Effector CD8-positive, alpha-beta T cell (primary cell): ENCODE measurements around the gene PTPRN2.
"Not testable (repeated sequence)": the region's sequence is repeated elsewhere in the genome, so short reads cannot be mapped to it uniquely, and the experiment has no call there.

Source experiments
- DNase-seq: peaks from one replicate; lab custom pipeline; 2025; lab: John Stamatoyannopoulos, UW

PTPRN2 gene

GRCh38 chr7:157666530-157667040, 921.0 kb downstream of the PTPRN2 start:
- DNase-seq = no peak

GRCh38 chr7:157665634-157665988, 922.0 kb downstream of the PTPRN2 start:
- DNase-seq = not testable (repeated sequence)

GRCh38 chr7:157664871-157665633, 922.6 kb downstream of the PTPRN2 start:
- DNase-seq = no peak

- no peak for DNase-seq
Observed at GRCh38 chr7:157664034-157664433, 923.6 kb downstream of the PTPRN2 start.

- no peak for DNase-seq
Observed at GRCh38 chr7:157662981-157663716, 924.5 kb downstream of the PTPRN2 start.

- no peak for DNase-seq
Observed at GRCh38 chr7:157662110-157662791, 925.4 kb downstream of the PTPRN2 start.

GRCh38 chr7:157661611-157661975, 926.0 kb downstream of the PTPRN2 start:
- DNase-seq = no peak

- DNase-seq = no peak
Observed at GRCh38 chr7:157660971-157661610, 926.5 kb downstream of the PTPRN2 start.

- DNase-seq = no peak
Observed at GRCh38 chr7:157658851-157659412, 928.7 kb downstream of the PTPRN2 start.

- no peak for DNase-seq
Observed at GRCh38 chr7:157657741-157658740, 929.6 kb downstream of the PTPRN2 start.

- no peak for DNase-seq
Observed at GRCh38 chr7:157656195-157656769, 931.3 kb downstream of the PTPRN2 start.

GRCh38 chr7:157654350-157654749, 933.3 kb downstream of the PTPRN2 start:
- no peak for DNase-seq

- no peak for DNase-seq
Observed at GRCh38 chr7:157653827-157654207, 933.8 kb downstream of the PTPRN2 start.

GRCh38 chr7:157652954-157653826, 934.4 kb downstream of the PTPRN2 start:
- no peak for DNase-seq

GRCh38 chr7:157652161-157652953, 935.3 kb downstream of the PTPRN2 start:
- DNase-seq = no peak

GRCh38 chr7:157651366-157652160, 936.1 kb downstream of the PTPRN2 start:
- no peak for DNase-seq

GRCh38 chr7:157650801-157651200, 936.8 kb downstream of the PTPRN2 start:
- no peak for DNase-seq
